NB4 (cell line): Measurements from ENCODE around the gene ZCRB1.

Experiments
- DNase-seq: peaks from one replicate; pipeline ENCODE4 v3.0.0; 2010; ENCODE audit warnings: low read depth
- H3K4me3 ChIP-seq: one replicate; pipeline ENCODE4 v1.5.1; 2011; ENCODE audit warnings: mild to moderate bottlenecking, low read depth, low read length, moderate library complexity
- MAX ChIP-seq: IDR thresholded peaks from 2 replicates; pipeline ENCODE4 v1.6.1; 2011; ENCODE audit warnings: low read depth, low read length
- MYC ChIP-seq: IDR thresholded peaks from 2 replicates; pipeline ENCODE4 v1.6.1; 2011; ENCODE audit warnings: low read depth, low read length
- POLR2A ChIP-seq: IDR thresholded peaks from 2 replicates; pipeline ENCODE4 v1.6.1; 2011; ENCODE audit warnings: mild to moderate bottlenecking; ENCODE audit not compliant: insufficient read length; ENCODE audit errors: extremely low read depth
- TF ChIP-seq, protein P1 (sequence below): IDR thresholded peaks from one replicate; pipeline ENCODE4 v1.5.1; 2012; ENCODE audit warnings: low read depth, low read length

ZCRB1 gene

DNA sequence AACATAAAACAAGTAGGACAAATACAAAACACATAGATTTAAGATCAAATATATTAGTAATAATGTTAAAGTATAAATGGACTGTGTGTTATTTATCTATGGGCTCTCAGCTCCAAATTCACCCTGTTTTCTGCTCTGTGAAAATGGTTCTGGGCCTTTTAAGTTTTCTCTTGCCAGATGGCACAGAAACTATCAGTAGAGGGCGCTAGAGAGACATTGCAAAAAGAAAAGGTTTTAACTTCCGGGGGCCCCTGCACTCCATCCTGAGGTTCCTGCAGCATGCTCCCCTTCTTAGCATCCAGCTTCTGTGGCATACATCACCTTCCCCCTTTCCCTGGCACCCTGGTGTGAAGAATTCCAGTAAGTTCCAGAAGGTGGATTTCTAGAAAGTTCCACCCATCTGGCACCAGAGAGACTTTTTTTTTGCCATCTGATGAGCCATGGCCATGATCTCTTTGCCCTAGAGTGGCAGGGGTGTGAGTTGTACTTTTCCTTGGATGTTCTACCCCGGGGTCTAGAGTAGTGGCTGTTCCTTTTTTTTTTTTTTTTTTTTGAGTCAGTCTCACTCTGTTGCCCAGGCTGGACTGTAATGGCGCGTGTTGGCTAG lies 29.3 kb downstream of the ZCRB1 start:
- DNase-seq = peak; percentile 54
- TF ChIP-seq POLR2A = no peak
- TF ChIP-seq, protein P1, sequence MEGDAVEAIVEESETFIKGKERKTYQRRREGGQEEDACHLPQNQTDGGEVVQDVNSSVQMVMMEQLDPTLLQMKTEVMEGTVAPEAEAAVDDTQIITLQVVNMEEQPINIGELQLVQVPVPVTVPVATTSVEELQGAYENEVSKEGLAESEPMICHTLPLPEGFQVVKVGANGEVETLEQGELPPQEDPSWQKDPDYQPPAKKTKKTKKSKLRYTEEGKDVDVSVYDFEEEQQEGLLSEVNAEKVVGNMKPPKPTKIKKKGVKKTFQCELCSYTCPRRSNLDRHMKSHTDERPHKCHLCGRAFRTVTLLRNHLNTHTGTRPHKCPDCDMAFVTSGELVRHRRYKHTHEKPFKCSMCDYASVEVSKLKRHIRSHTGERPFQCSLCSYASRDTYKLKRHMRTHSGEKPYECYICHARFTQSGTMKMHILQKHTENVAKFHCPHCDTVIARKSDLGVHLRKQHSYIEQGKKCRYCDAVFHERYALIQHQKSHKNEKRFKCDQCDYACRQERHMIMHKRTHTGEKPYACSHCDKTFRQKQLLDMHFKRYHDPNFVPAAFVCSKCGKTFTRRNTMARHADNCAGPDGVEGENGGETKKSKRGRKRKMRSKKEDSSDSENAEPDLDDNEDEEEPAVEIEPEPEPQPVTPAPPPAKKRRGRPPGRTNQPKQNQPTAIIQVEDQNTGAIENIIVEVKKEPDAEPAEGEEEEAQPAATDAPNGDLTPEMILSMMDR = peak; percentile 50
- H3K4me3 ChIP-seq = no peak overlapping the region

- TF ChIP-seq, protein P1 = no peak
- TF ChIP-seq MYC (no peak), POLR2A (no peak), MAX (no peak)
- no peak overlapping the region for H3K4me3 ChIP-seq
- DNase-seq = no peak
These were observed 34.2 kb downstream of the ZCRB1 start for GRCh38 chr12:42291680-42292079.

DNA sequence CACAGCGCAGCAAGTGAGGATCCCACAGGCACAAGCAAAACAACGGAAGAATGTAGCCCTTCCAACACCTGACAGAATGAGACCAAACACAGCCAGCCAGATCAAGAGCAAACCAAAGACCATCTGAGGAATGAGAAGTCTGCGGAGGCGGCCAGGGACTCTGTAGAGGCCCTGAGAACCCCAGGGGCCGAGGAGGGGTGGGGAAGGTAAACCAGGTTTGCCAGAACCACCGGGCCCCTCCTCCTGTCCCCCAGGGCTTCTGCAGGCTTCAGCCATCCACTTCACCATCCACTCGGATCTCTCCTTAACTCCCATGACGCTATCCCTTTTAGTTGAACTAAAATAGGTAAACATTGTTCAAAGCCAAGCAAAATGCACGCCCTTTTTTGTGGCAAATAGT lies 37.4 kb downstream of the ZCRB1 start:
- no peak for DNase-seq
- TF ChIP-seq, protein P1 = no peak
- TF ChIP-seq POLR2A = no peak
- TF ChIP-seq MAX = no peak
- TF ChIP-seq MYC = no peak

DNA sequence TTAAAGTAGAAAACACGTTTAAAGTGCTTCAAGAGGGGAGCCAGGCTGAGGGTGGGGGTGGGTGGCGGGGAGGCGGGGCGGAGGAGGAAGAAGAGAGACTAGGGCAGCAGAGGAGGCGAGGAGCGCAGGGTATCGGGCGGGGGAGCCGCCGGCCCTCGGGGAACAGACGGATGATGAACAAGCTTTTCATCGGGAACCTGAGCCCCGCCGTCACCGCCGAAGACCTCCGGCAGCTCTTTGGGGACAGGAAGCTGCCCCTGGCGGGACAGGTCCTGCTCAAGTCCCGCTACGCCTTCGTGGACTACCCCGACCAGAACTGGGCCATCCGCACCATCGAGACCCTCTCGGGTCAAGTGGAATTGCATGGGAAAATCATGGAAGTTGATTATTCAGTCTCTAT lies 39.2 kb downstream of the ZCRB1 start:
- H3K4me3 ChIP-seq = no peak overlapping the region
- DNase-seq = no peak
- no peak for TF ChIP-seq POLR2A
- TF ChIP-seq MYC = no peak
- TF ChIP-seq, protein P1 = no peak
- TF ChIP-seq MAX = no peak

More for the DNA sequence above, 37.4 kb downstream of the ZCRB1 start:
- no peak overlapping the region for H3K4me3 ChIP-seq

GRCh38 chr12:42285431-42285830 lies 40.5 kb downstream of the ZCRB1 start:
- no peak for DNase-seq
- TF ChIP-seq, protein P1 = no peak
- TF ChIP-seq MAX (no peak), MYC (no peak), POLR2A (no peak)
- H3K4me3 ChIP-seq = no peak overlapping the region

GRCh38 chr12:42284876-42285275 lies 41.0 kb downstream of the ZCRB1 start:
- DNase-seq = no peak
- no peak for TF ChIP-seq MAX
- TF ChIP-seq POLR2A = no peak
- TF ChIP-seq MYC = no peak
- TF ChIP-seq, protein P1 = no peak

More at GRCh38 chr12:42284876-42285275, 41.0 kb downstream of the ZCRB1 start:
- H3K4me3 ChIP-seq = no peak overlapping the region
